Neural cell (in vitro differentiated cells): ENCODE measurements around the gene RECQL. TPM values are rescaled to one million over a fixed set of nuclear protein-coding genes. Genes with fewer than 3 reads are reported as not detected.

Source experiments
- H2AFZ ChIP-seq: fragments of 200-600, 300-800 bp; sonication (generic), shearing (Covaris generic); 2 replicates; pipeline ENCODE4 v1.6.0; 2014; ENCODE audit warnings: low read depth, mild to moderate bottlenecking, antibody characterized with exemption, low read length, moderate library complexity
- H3F3A ChIP-seq: fragments of 200-600 bp; shearing (Covaris generic); 2 replicates; pipeline ENCODE4 v1.6.1; 2016; ENCODE audit warnings: mild to moderate bottlenecking, moderate library complexity, mixed read lengths, antibody characterized with exemption, low read length; ENCODE audit not compliant: insufficient read depth, poor library complexity, severe bottlenecking
- H3K27ac ChIP-seq: fragments of 200-600, 300-800 bp; sonication (generic), shearing (Covaris generic); 2 replicates; pipeline ENCODE4 v1.5.1; 2014; ENCODE audit warnings: mild to moderate bottlenecking, low read length, moderate library complexity
- H3K27me3 ChIP-seq: fragments of 300-800, 200-600 bp; sonication (generic), shearing (Covaris generic); 2 replicates; pipeline ENCODE4 v1.6.0; 2014; ENCODE audit warnings: mild to moderate bottlenecking, low read depth, low read length, moderate library complexity; ENCODE audit not compliant: insufficient read depth
- H3K36me3 ChIP-seq: fragments of 300-800, 200-600 bp; sonication (generic), shearing (Covaris generic); 2 replicates; pipeline ENCODE4 v1.5.1; 2014; ENCODE audit warnings: mild to moderate bottlenecking, antibody characterized with exemption, low read length, moderate library complexity; ENCODE audit not compliant: insufficient read depth
- H3K4me2 ChIP-seq: fragments of 300-800, 200-600 bp; sonication (generic), shearing (Covaris generic); 2 replicates; pipeline ENCODE4 v1.6.0; 2014; ENCODE audit warnings: mild to moderate bottlenecking, low read length
- H3K4me3 ChIP-seq: fragments of 300-800, 200-600 bp; sonication (generic), shearing (Covaris generic); 2 replicates; pipeline ENCODE4 v1.5.1; 2014; ENCODE audit warnings: mild to moderate bottlenecking, low read length, moderate library complexity
- H3K79me2 ChIP-seq: fragments of 200-600 bp; shearing (Covaris generic); replicated peaks from 2 replicates; pipeline ENCODE4 v1.6.0; 2014; ENCODE audit warnings: mild to moderate bottlenecking, low read length, moderate library complexity; ENCODE audit not compliant: insufficient read depth
- H3K9ac ChIP-seq: fragments of 300-800, 200-600 bp; sonication (generic), shearing (Covaris generic); 2 replicates; pipeline ENCODE4 v1.6.1; 2016; ENCODE audit warnings: mild to moderate bottlenecking, low read length, mixed read lengths
- H3K9me2 ChIP-seq: fragments of 200-600 bp; shearing (Covaris generic); 2 replicates; pipeline ENCODE4 v1.6.1; 2016; ENCODE audit warnings: mild to moderate bottlenecking, low read length, mixed read lengths; ENCODE audit not compliant: insufficient read depth
- H3K9me3 ChIP-seq: fragments of 200-600, 300-800 bp; sonication (generic), shearing (Covaris generic); 2 replicates; pipeline ENCODE4 v1.6.1; 2016; ENCODE audit warnings: mild to moderate bottlenecking, mixed run types, low read length, moderate library complexity, mixed read lengths
- H4K20me1 ChIP-seq: fragments of 200-600 bp; shearing (Covaris generic); 2 replicates; pipeline ENCODE4 v1.6.1; 2016; ENCODE audit warnings: mild to moderate bottlenecking, mixed run types; ENCODE audit not compliant: insufficient read depth
- EP300 ChIP-seq: fragments of 450-650 bp; conservative IDR thresholded peaks from 2 replicates; pipeline ENCODE4 v1.6.1; 2014; ENCODE audit warnings: antibody characterized with exemption, mild to moderate bottlenecking, moderate library complexity; ENCODE audit not compliant: poor library complexity, severe bottlenecking
- EZH2 ChIP-seq: fragments of 200-600, 300-800 bp; shearing (Covaris generic), sonication (generic); IDR thresholded peaks from 2 replicates; pipeline ENCODE4 v1.6.1; 2014; ENCODE audit warnings: antibody characterized with exemption, low read length, borderline replicate concordance, mild to moderate bottlenecking; ENCODE audit not compliant: insufficient read depth, poor library complexity, severe bottlenecking
- MXI1 ChIP-seq: fragments of 450-650 bp; conservative IDR thresholded peaks from 2 replicates; pipeline ENCODE4 v1.6.1; 2014; ENCODE audit warnings: antibody characterized with exemption, mild to moderate bottlenecking; ENCODE audit not compliant: poor library complexity, severe bottlenecking
- POLR2AphosphoS5 ChIP-seq: IDR thresholded peaks from 2 replicates; pipeline ENCODE4 v1.6.1; 2012
- RAD21 ChIP-seq: fragments of 450-650 bp; conservative IDR thresholded peaks from 2 replicates; pipeline ENCODE4 v1.6.1; 2014; ENCODE audit warnings: antibody characterized with exemption, mild to moderate bottlenecking, moderate library complexity
- REST ChIP-seq: IDR thresholded peaks from 2 replicates; pipeline ENCODE4 v1.6.1; 2012; ENCODE audit warnings: borderline replicate concordance
- SMC3 ChIP-seq: fragments of 450-650 bp; conservative IDR thresholded peaks from 2 replicates; pipeline ENCODE4 v1.6.1; 2014; ENCODE audit warnings: antibody characterized with exemption, mild to moderate bottlenecking, moderate library complexity; ENCODE audit not compliant: poor library complexity
- TAF1 ChIP-seq: IDR thresholded peaks from 2 replicates; pipeline ENCODE4 v1.6.1; 2012; ENCODE audit warnings: low read depth
- polyA plus RNA-seq: library from polyadenylated mRNA; depleted of rRNA; stranded (reverse); fragments of >200 nt; gene quantifications from 2 replicates; pipeline ENCODE4 v1.2.3, GENCODE V29; 2014
- TF ChIP-seq, protein P1 (sequence below): fragments of 450-650 bp; IDR thresholded peaks from 2 replicates; pipeline ENCODE4 v1.5.1; 2014; ENCODE audit warnings: antibody characterized with exemption, mild to moderate bottlenecking, moderate library complexity; ENCODE audit not compliant: poor library complexity, severe bottlenecking

The RECQL gene
- polyA plus RNA-seq, 1 donor from 2014 or later, result 29.2 TPM

GRCh38 chr12:21459474-21459873 is 42.0 kb downstream of the RECQL start:
- no peak for TF ChIP-seq EP300
- TF ChIP-seq MXI1, result no peak
- no peak for TF ChIP-seq TAF1
- TF ChIP-seq POLR2AphosphoS5, result no peak
- TF ChIP-seq SMC3, result no peak
- TF ChIP-seq REST, result no peak
- no peak for TF ChIP-seq RAD21
- TF ChIP-seq, protein P1, sequence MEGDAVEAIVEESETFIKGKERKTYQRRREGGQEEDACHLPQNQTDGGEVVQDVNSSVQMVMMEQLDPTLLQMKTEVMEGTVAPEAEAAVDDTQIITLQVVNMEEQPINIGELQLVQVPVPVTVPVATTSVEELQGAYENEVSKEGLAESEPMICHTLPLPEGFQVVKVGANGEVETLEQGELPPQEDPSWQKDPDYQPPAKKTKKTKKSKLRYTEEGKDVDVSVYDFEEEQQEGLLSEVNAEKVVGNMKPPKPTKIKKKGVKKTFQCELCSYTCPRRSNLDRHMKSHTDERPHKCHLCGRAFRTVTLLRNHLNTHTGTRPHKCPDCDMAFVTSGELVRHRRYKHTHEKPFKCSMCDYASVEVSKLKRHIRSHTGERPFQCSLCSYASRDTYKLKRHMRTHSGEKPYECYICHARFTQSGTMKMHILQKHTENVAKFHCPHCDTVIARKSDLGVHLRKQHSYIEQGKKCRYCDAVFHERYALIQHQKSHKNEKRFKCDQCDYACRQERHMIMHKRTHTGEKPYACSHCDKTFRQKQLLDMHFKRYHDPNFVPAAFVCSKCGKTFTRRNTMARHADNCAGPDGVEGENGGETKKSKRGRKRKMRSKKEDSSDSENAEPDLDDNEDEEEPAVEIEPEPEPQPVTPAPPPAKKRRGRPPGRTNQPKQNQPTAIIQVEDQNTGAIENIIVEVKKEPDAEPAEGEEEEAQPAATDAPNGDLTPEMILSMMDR, result no peak
- TF ChIP-seq EZH2, result no peak
- H4K20me1 ChIP-seq, result no peaks in the 10 kb centered on the region

DNA sequence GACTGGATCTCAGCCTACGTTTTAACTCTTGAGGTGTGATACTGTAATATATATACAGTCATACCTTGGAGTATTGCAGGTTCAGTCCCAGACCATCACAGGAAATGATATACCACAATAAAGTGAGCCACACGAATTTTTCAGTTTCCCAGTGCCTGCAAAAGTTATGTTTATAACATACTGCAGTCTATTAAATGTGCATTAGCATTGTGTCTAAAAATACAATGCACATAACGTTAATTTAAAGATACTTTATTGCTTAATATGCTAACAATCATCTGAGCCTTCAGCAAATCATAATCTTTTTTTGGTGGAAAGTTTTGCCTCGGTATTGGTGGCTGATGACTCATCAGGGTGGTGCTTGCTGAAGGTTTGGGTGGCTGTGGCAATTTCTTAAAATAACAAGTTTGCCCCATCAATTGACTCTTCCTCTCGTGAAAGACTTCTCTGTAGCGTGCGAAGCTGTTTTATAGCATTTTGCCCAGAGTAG is 45.1 kb downstream of the RECQL start:
- Histone ChIP-seq H3F3A (no peaks in the 10 kb centered on the region), H3K9me2 (no peaks in the 10 kb centered on the region), H3K9me3 (no peaks in the 10 kb centered on the region), H3K4me3 (no peak overlapping the region), H3K27ac (no peak overlapping the region), H3K9ac (no peak overlapping the region), H2AFZ (no peak overlapping the region), H3K79me2 (no peaks in the 10 kb centered on the region), H4K20me1 (no peaks in the 10 kb centered on the region), H3K27me3 (no peaks in the 10 kb centered on the region), H3K36me3 (no peaks in the 10 kb centered on the region), H3K4me2 (no peak overlapping the region)
- TF ChIP-seq RAD21 (no peak), REST (no peak), EP300 (no peak), MXI1 (no peak), POLR2AphosphoS5 (no peak), TAF1 (no peak), EZH2 (no peak), SMC3 (no peak)
- TF ChIP-seq, protein P1, result no peak

More at GRCh38 chr12:21459474-21459873, 42.0 kb downstream of the RECQL start:
- Histone ChIP-seq H3K9me3 (no peaks in the 10 kb centered on the region), H3K27ac (no peak overlapping the region), H3K79me2 (no peaks in the 10 kb centered on the region), H3K36me3 (no peaks in the 10 kb centered on the region), H3K27me3 (no peaks in the 10 kb centered on the region), H3K9ac (no peak overlapping the region), H3K4me3 (no peak overlapping the region), H3K4me2 (no peak overlapping the region), H3F3A (no peaks in the 10 kb centered on the region), H2AFZ (no peak overlapping the region), H3K9me2 (no peaks in the 10 kb centered on the region)
